ENCODE data around the gene ARID3B. TPM values are rescaled to one million over a fixed set of nuclear protein-coding genes. Genes with fewer than 3 reads are reported as not detected.

The ARID3B gene
- total and polyA plus RNA-seq, 7 experiments from 2014 or later, result 5.1 to 45.4 (median 36.6) TPM

- Mint-ChIP-seq H3K36me3 (peaks cover 0 to 9% (median 0%) of the 10 kb centered on the region in 5 donors), H3K9me3 (no peaks in the 10 kb centered on the region), H3K4me1 (peaks cover 23 to 29% (median 29%) of the 10 kb centered on the region in 7 donors), H3K27me3 (no peaks in the 10 kb centered on the region), H3K4me3 (peak overlapping the region; percentile 42 to 96 (median 68)), H3K27ac (peak overlapping the region; percentile 49 to 95 (median 88))
- ChIA-PET POLR2A (interaction anchor here (0.6 to 3.8 kb wide), 15 partner anchors 9 to 754 kb away, joined by 3 to 41 read pairs (median 5); partner anchors contain the start of genes ARID3B, MAN2C1, RPP25 and UBL7), CTCF (interaction anchor here (0.7 to 1.5 kb wide), 5 partner anchors 16 to 238 kb away, joined by 3 to 5 read pairs (median 3); partner anchors contain the start of gene ARID3B)
- Histone ChIP-seq H3K27ac (ENCODE audit: low read depth, low read length) (peak overlapping the region; percentile 100), H3K9me3 (ENCODE audit: control insufficient read depth in 2 of 3, low read length in 3 of 3) (no peaks in the 10 kb centered on the region), H3K4me1 (ENCODE audit: control insufficient read depth in 2 of 2, insufficient read depth in 2 of 2, low read length in 2 of 2) (peaks cover 21 to 25% of the 10 kb centered on the region in 2 donors), H3K4me3 (ENCODE audit: low read length) (peak overlapping the region; percentile 79), H3K27me3 (ENCODE audit: control insufficient read depth in 2 of 2, insufficient read depth in 2 of 2, low read length in 2 of 2) (no peaks in the 10 kb centered on the region), H3K36me3 (ENCODE audit: control insufficient read depth in 2 of 3, insufficient read depth in 3 of 3, low read length in 3 of 3) (peaks cover 0 to 15% (median 5%) of the 10 kb centered on the region in 3 experiments)
- ATAC-seq (no peak), DNase-seq (no peak)
- intact Hi-C loops (cut with micrococcal nuclease), result loop anchor here (1.0 to 10.0 kb wide), 10 partner anchors 16 to 1031 kb away; partner anchors contain the start of genes C15orf39 (in 1 of the 2), CSK (in 1 of the 2), IMP3 (in 1 of the 2) and PPCDC (in 1 of the 2)
These were observed 73.1 kb downstream of the ARID3B start for GRCh38 chr15:74613953-74614743.

- Mint-ChIP-seq H3K4me1 (peaks cover 27 to 37% (median 37%) of the 10 kb centered on the region in 7 donors), H3K27me3 (no peaks in the 10 kb centered on the region), H3K4me3 (peak overlapping the region; percentile 88 to 96 (median 93)), H3K36me3 (peaks cover 0 to 9% (median 0%) of the 10 kb centered on the region in 5 donors), H3K9me3 (no peaks in the 10 kb centered on the region), H3K27ac (peak overlapping the region; percentile 88 to 98 (median 95))
- CTCF ChIA-PET, result interaction anchor here (0.6 to 1.5 kb wide), 3 partner anchors 27 to 1037 kb away, joined by 3 to 4 read pairs (median 3); no protein-coding TSS in a partner anchor
- POLR2A ChIA-PET, result interaction anchor here (0.7 to 3.8 kb wide), 22 partner anchors 13 to 1011 kb away, joined by 3 to 41 read pairs (median 5); partner anchors contain the start of genes ARID3B, COX5A, CSK and MAN2C1
- no peaks in the 10 kb centered on the region for H3K9me3 ChIP-seq (ENCODE audit: control insufficient read depth in 2 of 3, low read length in 3 of 3)
- ATAC-seq (peak; percentile 82), DNase-seq (peak; percentile 88 to 95 (median 90))
- intact Hi-C loops (cut with micrococcal nuclease), result loop anchor here (1.0 to 10.0 kb wide), 21 partner anchors 17 to 1030 kb away; partner anchors contain the start of genes ARID3B (in 2 of the 2), SCAMP2 (in 2 of the 2), SIN3A (in 2 of the 2) and STOML1 (in 2 of the 2)
- peak overlapping the region; percentile 79 for H3K4me3 ChIP-seq (ENCODE audit: low read length)
- H3K27ac ChIP-seq (ENCODE audit: low read depth, low read length), result peak overlapping the region; percentile 100
- no peaks in the 10 kb centered on the region for H3K27me3 ChIP-seq (ENCODE audit: control insufficient read depth in 2 of 2, insufficient read depth in 2 of 2, low read length in 2 of 2)
- H3K4me1 ChIP-seq (ENCODE audit: control insufficient read depth in 2 of 2, insufficient read depth in 2 of 2, low read length in 2 of 2), result peaks cover 21 to 25% of the 10 kb centered on the region in 2 donors
- H3K36me3 ChIP-seq (ENCODE audit: control insufficient read depth in 2 of 3, insufficient read depth in 3 of 3, low read length in 3 of 3), result peaks cover 0 to 23% (median 5%) of the 10 kb centered on the region in 3 experiments
These were observed 73.9 kb downstream of the ARID3B start for GRCh38 chr15:74614744-74615507.

- POLR2A ChIA-PET, result interaction anchor here (0.5 to 3.8 kb wide), 26 partner anchors 11 to 1010 kb away, joined by 3 to 41 read pairs (median 4); partner anchors contain the start of genes ARID3B, COX5A, CSK and MAN2C1
These were observed 74.7 kb downstream of the ARID3B start, which contains the start of gene CLK3 for GRCh38 chr15:74615508-74616365. TSS of gene CLK3 (plus strand) at chr15:74615836. CDS start at chr15:74619197, 3,361 bp downstream.

GRCh38 chr15:74616366-74616939 is 75.4 kb downstream of the ARID3B start:
- ChIA-PET POLR2A (interaction anchor here (0.5 to 3.8 kb wide), 22 partner anchors 10 to 1009 kb away, joined by 3 to 41 read pairs (median 4); partner anchors contain the start of genes ARID3B, COX5A, MAN2C1 and PPCDC), CTCF (interaction anchor here (7.6 kb wide), 1 partner anchor 16 kb away, joined by 71 read pairs; no protein-coding TSS in a partner anchor)
- H3K36me3 Mint-ChIP-seq, result peaks cover 6 to 20% (median 6%) of the 10 kb centered on the region in 5 donors
- peak overlapping the region; percentile 92 to 97 (median 95) for H3K27ac Mint-ChIP-seq
- no peak for ATAC-seq
- H3K27ac ChIP-seq (ENCODE audit: low read depth, low read length), result peak overlapping the region; percentile 100
- H3K4me3 Mint-ChIP-seq, result peak overlapping the region; percentile 91 to 96 (median 93)
- H3K4me1 ChIP-seq (ENCODE audit: control insufficient read depth in 2 of 2, insufficient read depth in 2 of 2, low read length in 2 of 2), result peaks cover 25 to 32% of the 10 kb centered on the region in 2 donors
- H3K4me3 ChIP-seq (ENCODE audit: low read length), result peak overlapping the region; percentile 79
- peak; percentile 44 to 86 (median 71) for DNase-seq
- H3K9me3 Mint-ChIP-seq, result peaks cover 0 to 3% (median 0%) of the 10 kb centered on the region in 11 donors
- peaks cover 37 to 52% (median 49%) of the 10 kb centered on the region in 7 donors for H3K4me1 Mint-ChIP-seq
- no peaks in the 10 kb centered on the region for H3K27me3 ChIP-seq (ENCODE audit: control insufficient read depth in 2 of 2, insufficient read depth in 2 of 2, low read length in 2 of 2)
- H3K27me3 Mint-ChIP-seq, result no peaks in the 10 kb centered on the region
- H3K9me3 ChIP-seq (ENCODE audit: control insufficient read depth in 2 of 3, low read length in 3 of 3), result no peaks in the 10 kb centered on the region
- intact Hi-C loops (cut with micrococcal nuclease), result loop anchor here (5.0 to 10.0 kb wide), 6 partner anchors 168 to 1028 kb away; partner anchors contain the start of genes C15orf39 (in 1 of the 2), CSK (in 1 of the 2), IMP3 (in 1 of the 2) and PML (in 1 of the 2)
- H3K36me3 ChIP-seq (ENCODE audit: control insufficient read depth in 2 of 3, insufficient read depth in 3 of 3, low read length in 3 of 3), result peaks cover 6 to 38% (median 16%) of the 10 kb centered on the region in 3 experiments

More at GRCh38 chr15:74615508-74616365, 74.7 kb downstream of the ARID3B start, which contains the start of gene CLK3:
- Histone ChIP-seq H3K4me3 (ENCODE audit: low read length) (peak within 1 kb of the TSS; percentile 79), H3K27me3 (ENCODE audit: control insufficient read depth in 2 of 2, insufficient read depth in 2 of 2, low read length in 2 of 2) (no peaks in the 10 kb centered on the region), H3K27ac (ENCODE audit: low read depth, low read length) (peak within 1 kb of the TSS; percentile 100), H3K36me3 (ENCODE audit: control insufficient read depth in 2 of 3, insufficient read depth in 3 of 3, low read length in 3 of 3) (peaks cover 2 to 31% (median 10%) of the 10 kb centered on the region in 3 experiments), H3K4me1 (ENCODE audit: control insufficient read depth in 2 of 2, insufficient read depth in 2 of 2, low read length in 2 of 2) (peaks cover 23 to 30% of the 10 kb centered on the region in 2 donors), H3K9me3 (ENCODE audit: control insufficient read depth in 2 of 3, low read length in 3 of 3) (no peaks in the 10 kb centered on the region)
- Mint-ChIP-seq H3K36me3 (peaks cover 0 to 15% (median 0%) of the 10 kb centered on the region in 5 donors), H3K4me1 (peaks cover 31 to 45% (median 43%) of the 10 kb centered on the region in 7 donors), H3K27ac (peak within 1 kb of the TSS; percentile 92 to 98 (median 95)), H3K4me3 (peak within 1 kb of the TSS; percentile 91 to 96 (median 93)), H3K9me3 (no peaks in the 10 kb centered on the region), H3K27me3 (no peaks in the 10 kb centered on the region)
- intact Hi-C loops (cut with micrococcal nuclease), result loop anchor here (1.0 to 10.0 kb wide), 19 partner anchors 17 to 1029 kb away; partner anchors contain the start of genes ARID3B (in 2 of the 2), SCAMP2 (in 2 of the 2), SIN3A (in 2 of the 2) and STOML1 (in 2 of the 2)
- peak; percentile 92 to 98 (median 96) for DNase-seq
- ATAC-seq, result peak; percentile 83
- CTCF ChIA-PET, result interaction anchor here (7.6 kb wide), 1 partner anchor 17 kb away, joined by 71 read pairs; no protein-coding TSS in a partner anchor

Measured in naive thymus-derived CD4-positive, alpha-beta T cell (primary cell).